HL-60/S4 treated with retinoic acid at 250 ng/mL for 4 days and 3 days (cell line): Measurements from ENCODE around the gene YWHAQ.
"Not testable (repeated sequence)": the region's sequence is repeated elsewhere in the genome, so short reads cannot be mapped to it uniquely, and the experiment has no call there.

Experiments
- in situ Hi-C: fragments of 300-500 bp; cut with MboI; formaldehyde crosslinking; loops from 2 replicates; pipeline ENCODE4 v1.7.0; 2022; ENCODE audit warnings: low sequenced_read_pairs

The YWHAQ gene

GRCh38 chr2:9634133-9634532, 3.3 kb upstream of the YWHAQ start:
- in situ Hi-C loops, result no loop called here

- in situ Hi-C loops, result no loop called here
Observed at GRCh38 chr2:9631878-9632700, 1.3 kb upstream of the YWHAQ start.

- in situ Hi-C loops, result no loop called here
Observed at GRCh38 chr2:9631553-9631819, 689 bp upstream of the YWHAQ start.

- in situ Hi-C loops, result no loop called here
Observed at GRCh38 chr2:9630117-9630735, 571 bp downstream of the YWHAQ start.

DNA sequence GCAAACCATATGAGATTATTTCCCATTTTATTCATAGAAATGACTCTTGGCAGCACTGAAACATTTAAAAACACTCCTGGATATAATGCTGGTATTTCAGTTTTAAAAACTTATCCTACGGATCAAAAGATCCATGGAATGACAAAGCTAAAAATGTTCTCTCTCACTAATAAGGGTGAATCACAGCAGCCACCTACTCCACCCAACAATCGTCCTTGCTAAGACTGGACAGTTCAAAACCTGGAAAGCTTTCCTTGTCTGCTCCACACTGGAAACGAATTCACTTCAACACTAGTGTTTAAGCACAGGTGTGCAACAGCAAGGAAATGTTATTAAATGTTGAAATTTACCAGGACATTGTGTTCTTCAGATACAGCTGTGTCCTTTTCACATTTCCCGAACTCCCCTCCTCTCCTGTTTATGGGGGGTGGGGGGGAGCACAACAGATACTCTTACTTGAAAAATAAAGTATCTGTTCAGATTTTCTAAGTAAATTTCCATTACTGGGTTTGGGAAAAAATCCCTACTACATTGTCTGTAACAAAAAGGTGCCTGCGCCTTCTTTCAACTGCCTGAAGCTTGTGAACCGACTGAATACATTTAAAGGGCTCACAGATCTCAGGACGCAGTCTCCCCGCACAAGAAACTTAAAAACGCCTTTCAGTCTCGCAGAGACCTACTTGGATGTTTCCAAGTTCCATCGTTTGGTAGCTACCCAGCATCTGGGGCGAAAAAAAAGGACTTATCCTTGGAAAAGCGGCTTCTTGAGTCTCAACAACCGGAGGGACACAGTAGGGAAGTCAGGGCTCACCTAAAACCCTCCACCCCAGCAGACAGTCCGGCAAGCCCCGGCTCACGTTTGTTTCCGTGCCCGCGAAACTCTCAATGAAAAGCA, 1.3 kb downstream of the YWHAQ start:
- in situ Hi-C loops, result no loop called here

DNA sequence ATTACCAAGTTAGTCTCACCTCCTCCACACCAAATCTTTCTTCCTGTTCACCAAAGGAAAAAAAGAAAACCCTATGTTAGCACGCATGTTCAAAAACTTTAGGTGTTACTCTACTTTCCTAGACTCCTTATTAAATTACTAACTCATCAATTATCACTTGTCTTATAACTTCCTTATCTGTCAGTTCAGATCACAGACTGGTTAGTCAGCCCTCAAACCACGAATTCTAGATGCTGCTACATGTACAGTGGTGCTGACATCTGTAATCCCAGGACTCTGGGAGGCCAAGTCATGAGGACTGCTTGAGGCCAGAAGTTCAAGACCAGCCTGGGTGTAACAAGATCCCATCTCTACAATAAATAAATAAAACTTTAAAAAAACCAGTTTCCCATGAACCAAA, 3.5 kb downstream of the YWHAQ start:
- in situ Hi-C loops, result no loop called here

GRCh38 chr2:9623151-9623550, 7.6 kb downstream of the YWHAQ start:
- in situ Hi-C loops, result no loop called here

GRCh38 chr2:9621655-9622054, 9.1 kb downstream of the YWHAQ start:
- in situ Hi-C loops, result not testable (repeated sequence)

GRCh38 chr2:9618410-9618809, 12.4 kb downstream of the YWHAQ start:
- in situ Hi-C loops, result no loop called here

DNA sequence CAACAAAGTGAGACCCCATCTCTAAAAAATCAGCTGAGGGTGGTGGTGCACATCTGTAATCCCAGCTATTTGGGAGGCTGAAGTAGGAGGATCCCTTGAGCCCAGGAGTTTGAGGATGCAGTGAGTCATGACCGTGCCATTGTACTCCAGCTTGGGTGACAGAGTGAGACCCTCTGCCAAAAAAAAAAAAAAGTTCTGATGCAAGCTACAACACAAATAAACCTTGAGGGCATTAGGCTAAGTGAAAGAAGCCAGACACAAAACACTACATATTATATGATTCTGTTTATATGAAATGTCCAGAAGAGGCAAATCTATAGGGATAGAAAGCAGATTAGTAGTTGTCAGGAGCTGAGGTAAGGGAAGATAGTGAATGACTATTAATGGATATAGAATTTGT, 13.0 kb downstream of the YWHAQ start:
- in situ Hi-C loops, result no loop called here

DNA sequence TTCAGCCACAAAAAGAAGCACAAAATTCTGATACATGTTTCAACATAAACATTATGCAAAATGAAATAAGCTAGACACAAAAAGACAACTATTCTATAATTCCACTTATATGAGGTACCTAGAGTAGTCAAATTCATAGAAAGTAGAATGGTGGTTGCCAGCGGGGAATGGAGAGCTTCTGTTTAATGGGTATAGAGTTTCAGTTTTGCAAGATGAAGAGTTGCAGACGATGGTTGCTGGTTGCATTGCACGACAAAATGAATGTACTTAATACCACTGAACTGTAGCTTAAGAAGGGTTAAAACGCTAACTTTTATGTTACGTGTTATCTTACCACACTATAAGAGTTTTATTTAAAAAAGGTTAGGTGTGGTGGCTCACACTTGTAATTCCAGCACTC, 13.5 kb downstream of the YWHAQ start:
- in situ Hi-C loops, result no loop called here

DNA sequence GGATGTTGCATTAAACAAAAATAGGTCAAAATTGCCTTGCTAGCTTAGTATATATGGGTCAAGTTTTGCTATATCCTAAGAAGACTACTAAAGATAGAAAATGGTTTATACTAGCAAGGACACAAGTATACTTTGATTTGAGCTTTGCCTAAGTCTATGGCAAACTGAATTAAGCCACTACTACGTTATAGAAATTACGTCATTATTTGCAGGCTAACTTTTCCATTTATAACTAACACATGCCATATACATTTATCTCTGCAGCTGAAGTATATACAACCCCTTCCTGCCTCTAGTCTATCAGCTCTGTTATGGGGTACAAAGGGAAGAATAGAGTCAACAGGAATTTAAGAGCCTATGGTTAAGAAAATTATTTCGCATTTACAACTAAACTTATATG, 16.2 kb downstream of the YWHAQ start:
- in situ Hi-C loops, result no loop called here

GRCh38 chr2:9613291-9613690, 17.5 kb downstream of the YWHAQ start:
- in situ Hi-C loops, result no loop called here

DNA sequence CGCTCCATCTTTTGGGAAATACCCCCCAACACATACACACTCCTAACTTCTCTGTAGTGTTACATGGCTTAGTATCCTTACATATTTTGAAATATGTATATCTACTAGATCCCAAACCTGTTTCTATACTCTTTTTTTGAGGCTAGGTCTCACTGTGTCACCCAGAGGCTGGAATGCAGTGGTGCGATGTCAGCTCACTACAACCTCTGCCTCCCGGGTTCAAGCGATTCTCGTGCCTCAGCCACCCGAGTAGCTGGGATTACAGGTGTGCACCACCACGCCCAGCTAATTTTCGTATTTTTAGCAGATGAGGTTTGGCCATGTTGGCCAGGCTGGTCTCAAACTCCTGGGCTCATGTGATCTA, 19.3 kb downstream of the YWHAQ start:
- in situ Hi-C loops, result not testable (repeated sequence)

- in situ Hi-C loops, result no loop called here
Observed at GRCh38 chr2:9610781-9611548, 19.8 kb downstream of the YWHAQ start.

DNA sequence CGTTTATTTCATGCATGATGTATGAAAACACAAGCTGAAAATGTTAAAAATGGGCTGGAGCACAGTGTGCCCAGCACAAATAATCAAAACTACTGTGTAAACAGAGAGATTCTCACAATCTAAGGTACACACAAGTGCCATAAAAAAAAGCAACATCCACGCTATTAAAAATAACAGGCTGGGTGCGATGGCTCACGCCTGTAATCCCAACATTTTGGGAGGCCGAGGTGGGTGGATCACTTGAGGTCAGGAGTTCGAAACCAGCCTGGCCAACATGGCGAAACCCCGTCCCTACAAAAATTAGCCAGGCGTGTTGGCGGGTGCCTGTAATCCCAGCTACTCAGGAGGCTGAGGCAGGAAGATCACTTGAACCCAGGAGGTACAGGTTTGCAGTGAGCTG, 22.3 kb downstream of the YWHAQ start:
- in situ Hi-C loops, result not testable (repeated sequence)

DNA sequence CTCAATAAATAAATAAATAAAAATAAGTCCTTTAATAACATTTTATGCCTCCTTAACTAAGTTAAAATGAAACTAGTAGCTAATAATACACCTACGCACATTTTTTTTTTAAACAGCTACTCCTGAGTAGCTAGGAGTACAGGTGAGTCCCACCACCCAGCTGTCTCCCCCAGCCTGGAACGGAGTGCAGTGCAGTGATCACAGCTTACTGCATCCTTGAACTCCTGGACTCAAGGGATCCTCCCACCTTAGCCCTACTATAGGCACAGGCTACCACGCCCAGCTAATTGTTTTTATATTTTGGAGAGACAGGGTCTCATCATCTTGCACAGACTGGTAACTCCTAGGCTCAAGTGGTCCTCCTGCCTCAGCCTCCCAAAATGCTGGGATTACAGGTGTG, 28.4 kb downstream of the YWHAQ start:
- in situ Hi-C loops, result no loop called here

DNA sequence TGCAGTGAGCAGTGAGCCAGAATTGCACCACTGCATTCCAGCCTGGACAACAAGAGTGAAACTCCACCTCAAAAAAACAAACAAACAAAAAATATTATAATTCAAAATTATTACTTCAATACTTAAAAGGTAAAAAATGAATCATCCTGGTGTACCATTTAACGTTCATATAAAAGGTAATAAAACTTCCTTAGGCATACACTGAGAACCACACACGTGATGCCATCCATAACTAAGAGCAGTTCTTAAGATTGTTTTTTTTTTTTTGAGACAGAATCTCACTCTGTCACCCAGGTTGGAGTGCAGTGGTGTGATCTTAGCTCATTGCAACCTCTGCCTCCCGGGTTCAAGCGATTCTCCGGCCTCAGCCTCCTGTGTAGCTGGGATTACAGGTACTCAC, 29.4 kb downstream of the YWHAQ start:
- in situ Hi-C loops, result no loop called here

DNA sequence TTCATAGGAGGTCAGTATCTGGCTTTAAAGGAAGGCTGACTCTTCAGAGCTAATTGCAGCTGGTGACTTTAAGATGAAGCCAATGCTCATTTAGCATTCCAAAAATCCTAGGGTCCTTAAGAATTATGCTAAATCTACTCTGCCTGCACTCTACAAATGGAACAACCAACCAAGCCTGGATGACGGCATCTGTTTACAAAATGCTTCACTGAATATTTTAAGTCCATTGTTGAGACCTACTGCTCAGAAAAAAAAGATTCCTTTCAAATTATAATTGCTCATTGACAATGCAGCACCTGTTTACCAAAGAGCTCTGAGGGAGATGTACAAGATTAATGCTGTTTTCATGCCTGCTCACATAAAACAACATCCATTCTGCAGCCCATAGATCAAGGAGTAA, 31.4 kb downstream of the YWHAQ start:
- in situ Hi-C loops, result no loop called here

DNA sequence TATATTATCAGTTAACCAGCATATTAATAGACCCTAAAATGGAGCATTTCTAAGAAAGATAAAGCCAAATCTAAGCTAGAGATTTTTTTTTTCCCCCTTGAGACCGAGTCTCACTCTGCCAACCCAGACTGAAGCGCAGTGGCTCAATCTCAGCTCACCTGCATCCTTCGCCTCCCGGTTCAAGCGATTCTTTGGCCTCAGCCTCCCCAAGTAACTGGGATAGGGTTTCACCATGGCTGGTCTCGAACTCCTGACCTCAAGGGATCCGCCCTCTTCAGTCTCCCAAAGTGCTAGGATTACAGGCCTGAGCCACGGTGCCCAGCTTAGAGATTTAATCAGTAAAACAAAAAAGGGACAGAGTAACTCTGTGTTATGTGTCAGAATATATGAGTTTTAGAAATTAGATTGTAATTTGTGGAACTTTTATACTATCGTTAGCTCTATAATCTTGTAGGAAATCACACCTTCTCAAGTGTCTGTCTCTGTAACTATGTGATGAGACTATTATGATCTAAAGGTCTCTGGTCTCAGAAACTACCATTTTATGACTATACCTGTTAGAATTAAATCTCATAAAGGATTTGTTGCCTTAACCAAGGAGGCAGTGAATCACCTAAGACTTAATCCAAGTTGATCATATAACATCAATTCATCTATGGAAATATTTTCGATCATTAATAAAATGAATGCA, 34.0 kb downstream of the YWHAQ start:
- in situ Hi-C loops, result no loop called here

- in situ Hi-C loops, result no loop called here
Observed at GRCh38 chr2:9595746-9596145, 35.1 kb downstream of the YWHAQ start.
